K562 (cell line): Measurements from ENCODE around the gene TXNRD2. TPM values are rescaled to one million over a fixed set of nuclear protein-coding genes. Genes with fewer than 3 reads are reported as not detected.
A peak's percentile ranks its signal among the peaks of the same experiment; 100 is the strongest.

Source experiments
- ATAC-seq: fragments of 200-7000 bp; cut with Tn5 transposase; 3 replicates; pipeline ENCODE4 v1.9.1; 2020; ENCODE audit warnings: moderate library complexity
- BruUV-seq: library from RNA; stranded (reverse); fragments of 400-500 nt; replicated peaks from 2 replicates; lab custom pipeline; 2021; lab: Mats Ljungman, UMichigan
- CTCF ChIA-PET: fragments of 300-600 bp; formaldehyde crosslinking; extraction: SDS; loops from one replicate; lab custom pipeline; 2021; ENCODE audit warnings: low intra/inter-chr PET ratio; lab: Yijun Ruan, JAX
- POLR2A ChIA-PET: fragments of 300-600, 350-650 bp; sonication (Branson Sonifier 250); formaldehyde crosslinking; extraction: SDS; loops from one replicate; lab custom pipeline; 2021; ENCODE audit warnings: antibody characterized with exemption, inconsistent platforms; lab: Yijun Ruan, JAX
- DNase-seq, 4 experiments: peaks; one replicate each; pipeline versions ENCODE4 v3.0.0 to v3.0.0-alpha.2; 2011 to 2018; ENCODE audit warnings: low spot score in 3 of 4, mixed read lengths in 3 of 4; ENCODE audit errors: extremely low read depth in 1 of 4
- FAIRE-seq: peaks from 2 replicates; lab custom pipeline; 2011; peaks lifted over from hg19 to GRCh38; lab: Jason Lieb, UNC
- H2AFZ ChIP-seq: 2 replicates; pipeline ENCODE4 v1.6.0; 2011; ENCODE audit warnings: low read depth, low read length, control low read depth, inconsistent platforms
- H3K27ac ChIP-seq: fragments of 200-600 bp; 3 replicates; pipeline ENCODE4 v1.8.0; 2011; ENCODE audit warnings: low read depth, mild to moderate bottlenecking, control low read depth, inconsistent platforms, low read length, moderate library complexity, mixed read lengths; ENCODE audit errors: extremely low read depth
- H3K27me3 ChIP-seq, 2 experiments: fragments of 300-600 bp in 1 of 2; 2 replicates in 1 of 2; 3 replicates in 1 of 2; pipeline versions ENCODE4 v1.6.0 to v1.8.0; 2011; ENCODE audit warnings: inconsistent platforms in 2 of 2, low read length in 2 of 2, mild to moderate bottlenecking in 1 of 2, mixed read lengths in 1 of 2, moderate library complexity in 1 of 2; ENCODE audit not compliant: control insufficient read depth in 2 of 2, insufficient read depth in 2 of 2
- H3K36me3 ChIP-seq: fragments of 300-600 bp; 3 replicates; pipeline ENCODE4 v1.8.0; 2011; ENCODE audit warnings: mild to moderate bottlenecking, low read length, inconsistent platforms; ENCODE audit not compliant: control insufficient read depth, insufficient read depth
- H3K4me1 ChIP-seq, 2 experiments: fragments of 200-600 bp in 1 of 2; replicated peaks in 1 of 2; 2 replicates in 1 of 2; 3 replicates in 1 of 2; pipeline versions ENCODE4 v1.5.1 to v1.8.0; 2011; ENCODE audit warnings: inconsistent platforms in 2 of 2, low read length in 2 of 2, mild to moderate bottlenecking in 1 of 2, mixed read lengths in 1 of 2, moderate library complexity in 1 of 2; ENCODE audit not compliant: control insufficient read depth in 2 of 2, insufficient read depth in 2 of 2
- H3K4me2 ChIP-seq: 2 replicates; pipeline ENCODE4 v1.6.1; 2011; ENCODE audit warnings: low read length, control low read depth, inconsistent platforms, mixed read lengths; ENCODE audit not compliant: insufficient read depth
- H3K4me3 ChIP-seq: fragments of 200-600 bp; sonication (generic), shearing (Covaris generic); 2 replicates; pipeline ENCODE4 v1.5.1; 2016; ENCODE audit warnings: control low read depth, inconsistent platforms
- H3K79me2 ChIP-seq: fragments of 200-600 bp; 3 replicates; pipeline ENCODE4 v1.8.0; 2011; ENCODE audit warnings: low read length, inconsistent platforms; ENCODE audit not compliant: control insufficient read depth, insufficient read depth
- H3K9ac ChIP-seq, 2 experiments: 2 replicates each; pipeline versions ENCODE4 v1.6.0 to v1.6.1; 2011; ENCODE audit warnings: low read depth in 2 of 2, low read length in 2 of 2, control low read depth in 1 of 2, inconsistent platforms in 1 of 2, mild to moderate bottlenecking in 1 of 2, mixed read lengths in 1 of 2; ENCODE audit not compliant: insufficient read depth in 1 of 2
- H3K9me1 ChIP-seq: one replicate; pipeline ENCODE4 v1.6.0; 2011; ENCODE audit warnings: inconsistent platforms, mild to moderate bottlenecking, low read length, moderate library complexity; ENCODE audit not compliant: control insufficient read depth, insufficient read depth
- H3K9me3 ChIP-seq: replicated peaks from 2 replicates; pipeline ENCODE4 v1.5.1; 2011; ENCODE audit warnings: low read depth, low read length, inconsistent platforms; ENCODE audit not compliant: control insufficient read depth, insufficient read depth
- H4K20me1 ChIP-seq: replicated peaks from 2 replicates; pipeline ENCODE4 v1.6.1; 2011; ENCODE audit warnings: low read length, inconsistent platforms, mixed read lengths; ENCODE audit not compliant: control insufficient read depth, insufficient read depth
- ATF1 ChIP-seq, 2 experiments: fragments of 450-650 bp in 1 of 2; IDR thresholded peaks; 2 replicates each; pipeline ENCODE4 v1.6.1; 2016; ENCODE audit warnings: missing compliant biosample characterization in 1 of 2, missing genetic modification characterization in 1 of 2
- FOXP1 ChIP-seq: sonication (generic); formaldehyde crosslinking; IDR thresholded peaks from 2 replicates; pipeline ENCODE4 v1.8.0; 2022; ENCODE audit warnings: mild to moderate bottlenecking, missing genetic modification reagents
- JUN ChIP-seq, 2 experiments: sonication (generic) in 1 of 2; formaldehyde crosslinking in 1 of 2; IDR thresholded peaks; 2 replicates each; pipeline versions ENCODE4 v1.6.1 to v1.8.0; 2012 to 2022; ENCODE audit warnings: borderline replicate concordance in 2 of 2, mild to moderate bottlenecking in 2 of 2, improper control_type of control experiment in 1 of 2, low read depth in 1 of 2, low read length in 1 of 2, missing genetic modification reagents in 1 of 2
- MEF2A ChIP-seq: IDR thresholded peaks from 2 replicates; pipeline ENCODE4 v1.6.1; 2011; ENCODE audit warnings: low read depth, mild to moderate bottlenecking, low read length, moderate library complexity; ENCODE audit not compliant: control insufficient read depth
- MXI1 ChIP-seq: IDR thresholded peaks from 2 replicates; pipeline ENCODE4 v1.6.1; 2011; ENCODE audit warnings: low read depth, mild to moderate bottlenecking, improper control_type of control experiment, low read length
- PHF8 ChIP-seq: fragments of 200-600 bp; sonication (generic); IDR thresholded peaks from 2 replicates; pipeline ENCODE4 v1.6.1; 2012; ENCODE audit warnings: mixed run types, mild to moderate bottlenecking, inconsistent platforms, low read length, moderate library complexity, borderline replicate concordance
- RUNX1 ChIP-seq: sonication (generic); IDR thresholded peaks from 2 replicates; pipeline ENCODE4 v1.6.1; 2016; ENCODE audit warnings: antibody characterized with exemption, low read depth
- SNAPC5 ChIP-seq: fragments of 250-450 bp; sonication (Bioruptor Pico); IDR thresholded peaks from 2 replicates; pipeline ENCODE4 v1.8.0; 2021; ENCODE audit warnings: moderate library complexity, mild to moderate bottlenecking, inconsistent platforms
- SRF ChIP-seq, 2 experiments: fragments of 250-450, 450-650 bp in 1 of 2; sonication (Bioruptor Pico) in 1 of 2; sonication (generic) in 1 of 2; formaldehyde crosslinking; IDR thresholded peaks; 2 replicates each; pipeline versions ENCODE4 v1.5.0 to v1.5.1; 2020 to 2022; ENCODE audit warnings: mild to moderate bottlenecking in 1 of 2, missing genetic modification reagents in 1 of 2
- TAL1 ChIP-seq: fragments of 450-650 bp; IDR thresholded peaks from 2 replicates; pipeline ENCODE4 v1.6.1; 2016; ENCODE audit warnings: mild to moderate bottlenecking
- TBP ChIP-seq: optimal IDR thresholded peaks from 2 replicates; pipeline ENCODE3; 2011; ENCODE audit warnings: low read depth, low read length, improper control_type of control experiment
- TSC22D4 ChIP-seq: fragments of 450-650 bp; IDR thresholded peaks from 2 replicates; pipeline ENCODE4 v1.6.1; 2016; ENCODE audit warnings: missing genetic modification characterization, missing biosample characterization, control low read depth
- ZC3H11A ChIP-seq: IDR thresholded peaks from 2 replicates; pipeline ENCODE4 v1.6.1; 2012; ENCODE audit warnings: low read depth, low read length, improper control_type of control experiment
- ZNF232 ChIP-seq: sonication (generic); formaldehyde crosslinking; IDR thresholded peaks from 2 replicates; pipeline ENCODE4 v1.8.0; 2022; ENCODE audit warnings: mild to moderate bottlenecking, missing genetic modification reagents
- ZNF586 ChIP-seq: fragments of 450-650 bp; formaldehyde crosslinking; conservative IDR thresholded peaks from 2 replicates; pipeline ENCODE4 v1.4.0; 2020; ENCODE audit warnings: mild to moderate bottlenecking, moderate library complexity
- ZNF589 ChIP-seq: fragments of 200-800 bp; sonication (Bioruptor generic); IDR thresholded peaks from 2 replicates; pipeline ENCODE4 v1.6.1; 2016; ENCODE audit warnings: low read depth, missing genetic modification characterization, missing compliant biosample characterization
- WGBS: fragments of 100-300 bp; shearing (Covaris generic); methylation state at CpG from one replicate; pipeline ENCODE4 v1.1.6; 2016; ENCODE audit warnings: low coverage, mixed read lengths; ENCODE audit not compliant: insufficient coverage; ENCODE audit errors: missing lambda C conversion rate; 5-methylcytosine and 5-hydroxymethylcytosine counted together
- in situ Hi-C: fragments of 300-500 bp; cut with MboI; formaldehyde crosslinking; loops from 4 replicates; pipeline ENCODE4 v1.15.0; 2018; ENCODE audit warnings: inconsistent platforms, mixed read lengths
- intact Hi-C: fragments of 100-400 bp; cut with micrococcal nuclease; formaldehyde crosslinking; loops from 2 replicates; pipeline ENCODE4 v1.14.2; 2022
- polyA plus RNA-seq, 8 experiments: library from polyadenylated mRNA; depleted of rRNA in 4 of 8; stranded (reverse) in 5 of 8; unstranded in 3 of 8; fragments of >200 nt; fragmentation: Nextera tagmentation in 2 of 8; fragmentation: Illumina TruSeq in 1 of 8; extraction: Ambion mirVana in 2 of 8; extraction: Trizol in 1 of 8; gene quantifications; 2 replicates each; pipeline versions ENCODE4 v1.2.1 to v1.2.3, GENCODE V29; 2011 to 2014; ENCODE audit warnings: inconsistent platforms in 1 of 8, missing spikeins in 1 of 8
- total RNA-seq, 7 experiments: library from RNA; depleted of rRNA in 6 of 7; stranded (reverse); fragments of >200 nt in 6 of 7; fragmentation: Illumina TruSeq in 2 of 7; extraction: Trizol in 2 of 7; gene quantifications; 2 replicates each; pipeline versions ENCODE4 v1.2.1 to v1.2.3, GENCODE V29; 2011 to 2021; ENCODE audit warnings: low replicate concordance in 1 of 7
- TF ChIP-seq, protein P1 (sequence below), 3 experiments: fragments of 200-800 bp in 1 of 3; fragments of 250-450 bp in 1 of 3; fragments of 450-650 bp in 1 of 3; sonication (Bioruptor Pico) in 1 of 3; sonication (Bioruptor generic) in 1 of 3; formaldehyde crosslinking in 1 of 3; IDR thresholded peaks; 2 replicates each; pipeline versions ENCODE4 v1.6.1 to v1.8.0; 2016 to 2022; ENCODE audit warnings: mild to moderate bottlenecking in 2 of 3, missing genetic modification characterization in 2 of 3, missing compliant biosample characterization in 1 of 3, moderate library complexity in 1 of 3

Gene TXNRD2
- total and polyA plus RNA-seq, 9 of the 15 experiments (the other 6 are each of a cell fraction or from before 2014, with no cell fraction given), result 3.3 to 80.2 (median 49.4) TPM

- intact Hi-C loops, result no loop called here
- TF ChIP-seq ZNF589 (CRISPR knock-in tag) (no peak), SNAPC5 (CRISPR knock-in tag) (no peak), ZNF586 (CRISPR knock-in tag) (no peak), TAL1 (no peak), TBP (peak; percentile 19), ZC3H11A (no peak), FOXP1 (no peak), ZNF232 (CRISPR knock-in tag) (no peak), JUN (IDR thresholded peaks at IDR 0.05; ENCODE audit: borderline replicate concordance, low read depth, low read length) (no peak), JUN (CRISPR knock-in tag; IDR thresholded peaks at IDR 0.05; ENCODE audit: borderline replicate concordance) (no peak), ATF1 (CRISPR knock-in tag; IDR thresholded peaks at IDR 0.05) (peak; percentile 6; the same call in 1 of the 2 replicates), ATF1 (tag; IDR thresholded peaks at IDR 0.05) (no peak), TSC22D4 (tag) (0 out of 2 replicates have a peak, but pooled peaks have one; percentile 6), MEF2A (no peak), PHF8 (peak; percentile 8; the same call in 1 of the 2 replicates), RUNX1 (0 out of 2 replicates have a peak, but pooled peaks have one; percentile 86), SRF (CRISPR knock-in tag; IDR thresholded peaks at IDR 0.05) (no peak), MXI1 (no peak)
- TF ChIP-seq, protein P1, sequence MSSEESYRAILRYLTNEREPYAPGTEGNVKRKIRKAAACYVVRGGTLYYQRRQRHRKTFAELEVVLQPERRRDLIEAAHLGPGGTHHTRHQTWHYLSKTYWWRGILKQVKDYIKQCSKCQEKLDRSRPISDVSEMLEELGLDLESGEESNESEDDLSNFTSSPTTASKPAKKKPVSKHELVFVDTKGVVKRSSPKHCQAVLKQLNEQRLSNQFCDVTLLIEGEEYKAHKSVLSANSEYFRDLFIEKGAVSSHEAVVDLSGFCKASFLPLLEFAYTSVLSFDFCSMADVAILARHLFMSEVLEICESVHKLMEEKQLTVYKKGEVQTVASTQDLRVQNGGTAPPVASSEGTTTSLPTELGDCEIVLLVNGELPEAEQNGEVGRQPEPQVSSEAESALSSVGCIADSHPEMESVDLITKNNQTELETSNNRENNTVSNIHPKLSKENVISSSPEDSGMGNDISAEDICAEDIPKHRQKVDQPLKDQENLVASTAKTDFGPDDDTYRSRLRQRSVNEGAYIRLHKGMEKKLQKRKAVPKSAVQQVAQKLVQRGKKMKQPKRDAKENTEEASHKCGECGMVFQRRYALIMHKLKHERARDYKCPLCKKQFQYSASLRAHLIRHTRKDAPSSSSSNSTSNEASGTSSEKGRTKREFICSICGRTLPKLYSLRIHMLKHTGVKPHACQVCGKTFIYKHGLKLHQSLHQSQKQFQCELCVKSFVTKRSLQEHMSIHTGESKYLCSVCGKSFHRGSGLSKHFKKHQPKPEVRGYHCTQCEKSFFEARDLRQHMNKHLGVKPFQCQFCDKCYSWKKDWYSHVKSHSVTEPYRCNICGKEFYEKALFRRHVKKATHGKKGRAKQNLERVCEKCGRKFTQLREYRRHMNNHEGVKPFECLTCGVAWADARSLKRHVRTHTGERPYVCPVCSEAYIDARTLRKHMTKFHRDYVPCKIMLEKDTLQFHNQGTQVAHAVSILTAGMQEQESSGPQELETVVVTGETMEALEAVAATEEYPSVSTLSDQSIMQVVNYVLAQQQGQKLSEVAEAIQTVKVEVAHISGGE (CRISPR knock-in tag; IDR thresholded peaks at IDR 0.05), result no peak; a peak in 1 of 6 replicates
These were observed 40.6 kb upstream of the TXNRD2 start for GRCh38 chr22:19981961-19982920.

More at GRCh38 chr22:19981961-19982920, 40.6 kb upstream of the TXNRD2 start:
- POLR2A ChIA-PET, result interaction anchor here (0.6 to 5.7 kb wide), 11 partner anchors 9 to 271 kb away, joined by 3 to 56 read pairs (median 3); no protein-coding TSS in a partner anchor
- no peak for FAIRE-seq
- H4K20me1 ChIP-seq, result peaks cover 54% of the 10 kb centered on the region
- H3K27ac ChIP-seq, result no peak overlapping the region
- 82% methylated on average over 16 of the region's 16 CpGs for WGBS
- ATAC-seq, result no peak
- H3K36me3 ChIP-seq, result peaks cover 30% of the 10 kb centered on the region; the same call in 2 of the 3 replicates
- no peaks in the 10 kb centered on the region for H3K79me2 ChIP-seq
- peak overlapping the region in 1 of 2 experiments; percentile 39; a peak in 2 of 4 replicates for H3K9ac ChIP-seq
- BruUV-seq, result no TSS peak
- H3K9me1 ChIP-seq, result peaks cover 18% of the 10 kb centered on the region
- H3K27me3 ChIP-seq, result no peaks in the 10 kb centered on the region
- in situ Hi-C loops, result no loop called here
- H3K4me2 ChIP-seq, result no peak overlapping the region
- DNase-seq, result no peak
- H3K4me1 ChIP-seq, result peaks cover 11 to 80% of the 10 kb centered on the region in 2 experiments
- no peak overlapping the region for H2AFZ ChIP-seq
- CTCF ChIA-PET, result no interaction called here
- no peaks in the 10 kb centered on the region for H3K9me3 ChIP-seq
- H3K4me3 ChIP-seq, result no peak overlapping the region
